Measurements from ENCODE around the gene SYNE2.

The SYNE2 gene

GRCh38 chr14:63918411-63918810 lies 65.6 kb downstream of the SYNE2 start:
- no peak for DNase-seq

GRCh38 chr14:63922696-63923421 lies 70.1 kb downstream of the SYNE2 start:
- DNase-seq = no peak

- no peak for DNase-seq
Measured at GRCh38 chr14:63923422-63923752, 70.6 kb downstream of the SYNE2 start.

GRCh38 chr14:63924375-63924774 lies 71.6 kb downstream of the SYNE2 start:
- no peak for DNase-seq

- no peak for DNase-seq
Measured at GRCh38 chr14:63926641-63927040, 73.8 kb downstream of the SYNE2 start.

GRCh38 chr14:63928744-63929174 lies 76.0 kb downstream of the SYNE2 start:
- DNase-seq = peak; percentile 91

- DNase-seq = no peak
Measured at GRCh38 chr14:63933110-63933509, 80.3 kb downstream of the SYNE2 start.

GRCh38 chr14:63933711-63934110 lies 80.9 kb downstream of the SYNE2 start:
- no peak for DNase-seq

GRCh38 chr14:63938198-63939005 lies 85.6 kb downstream of the SYNE2 start:
- DNase-seq = no peak

- DNase-seq = no peak
Measured at GRCh38 chr14:63939006-63939270, 86.1 kb downstream of the SYNE2 start.

GRCh38 chr14:63940387-63940786 lies 87.6 kb downstream of the SYNE2 start:
- no peak for DNase-seq

GRCh38 chr14:63941023-63941422 lies 88.2 kb downstream of the SYNE2 start:
- no peak for DNase-seq

GRCh38 chr14:63949696-63950095 lies 96.9 kb downstream of the SYNE2 start:
- DNase-seq = no peak

- DNase-seq = no peak
Measured at GRCh38 chr14:63951021-63951420, 98.2 kb downstream of the SYNE2 start.

- DNase-seq = no peak
Measured at GRCh38 chr14:63951429-63951828, 98.6 kb downstream of the SYNE2 start.

GRCh38 chr14:63952053-63952932 lies 99.5 kb downstream of the SYNE2 start:
- DNase-seq = no peak

GRCh38 chr14:63952933-63953437 lies 100.2 kb downstream of the SYNE2 start:
- DNase-seq = no peak

- DNase-seq = no peak
Measured at GRCh38 chr14:63956326-63956725, 103.5 kb downstream of the SYNE2 start.

- DNase-seq = no peak
Measured at GRCh38 chr14:63960926-63961567, 108.2 kb downstream of the SYNE2 start.

- peak; percentile 39 for DNase-seq
Measured at GRCh38 chr14:63962906-63963305, 110.1 kb downstream of the SYNE2 start.

GRCh38 chr14:63963439-63963838 lies 110.6 kb downstream of the SYNE2 start:
- DNase-seq = peak; percentile 17

- DNase-seq = peak; percentile 81
Measured at GRCh38 chr14:63964113-63964512, 111.3 kb downstream of the SYNE2 start.

GRCh38 chr14:63966407-63966806 lies 113.6 kb downstream of the SYNE2 start:
- DNase-seq = no peak
